A549 treated with CORT108297 at 1 μM for 4 hours (cell line): ENCODE data around the gene GPAT2. TPM values are rescaled to one million over a fixed set of nuclear protein-coding genes. Genes with fewer than 3 reads are reported as not detected.

Source experiments
- total RNA-seq: library from RNA; stranded (reverse); fragments of 200-300 nt; extraction: Qiagen RNA extraction; gene quantifications from 5 replicates; pipeline ENCODE4 v1.2.3, GENCODE V29; 2022

Gene GPAT2
- total RNA-seq: not detected in 5 replicates

DNA sequence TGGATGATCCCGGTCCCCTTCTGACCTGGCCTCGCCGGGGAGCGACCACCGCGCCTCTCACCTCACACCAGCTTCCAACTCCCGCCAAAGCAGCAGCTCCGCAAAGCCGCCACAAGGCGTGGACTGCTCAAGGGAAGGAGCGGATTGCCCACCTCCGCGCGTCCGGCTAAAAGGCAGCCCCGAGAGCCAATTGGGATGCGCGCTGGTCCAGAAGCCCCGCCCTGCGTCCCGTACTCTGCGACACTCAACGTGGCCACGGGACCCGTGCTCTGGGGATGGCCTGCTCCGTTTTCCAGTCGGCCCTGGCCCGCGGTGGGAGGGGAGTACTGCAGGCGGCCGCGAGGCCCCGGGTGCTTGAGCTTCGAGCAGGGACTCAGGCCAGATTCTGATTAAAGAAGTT is at the start of gene GPAT2:
Gene GPAT2, minus strand, starts transcription at position 125 of the 400 bp plus-strand sequence. CDS start 2,557 bp downstream, outside the sequence.

DNA sequence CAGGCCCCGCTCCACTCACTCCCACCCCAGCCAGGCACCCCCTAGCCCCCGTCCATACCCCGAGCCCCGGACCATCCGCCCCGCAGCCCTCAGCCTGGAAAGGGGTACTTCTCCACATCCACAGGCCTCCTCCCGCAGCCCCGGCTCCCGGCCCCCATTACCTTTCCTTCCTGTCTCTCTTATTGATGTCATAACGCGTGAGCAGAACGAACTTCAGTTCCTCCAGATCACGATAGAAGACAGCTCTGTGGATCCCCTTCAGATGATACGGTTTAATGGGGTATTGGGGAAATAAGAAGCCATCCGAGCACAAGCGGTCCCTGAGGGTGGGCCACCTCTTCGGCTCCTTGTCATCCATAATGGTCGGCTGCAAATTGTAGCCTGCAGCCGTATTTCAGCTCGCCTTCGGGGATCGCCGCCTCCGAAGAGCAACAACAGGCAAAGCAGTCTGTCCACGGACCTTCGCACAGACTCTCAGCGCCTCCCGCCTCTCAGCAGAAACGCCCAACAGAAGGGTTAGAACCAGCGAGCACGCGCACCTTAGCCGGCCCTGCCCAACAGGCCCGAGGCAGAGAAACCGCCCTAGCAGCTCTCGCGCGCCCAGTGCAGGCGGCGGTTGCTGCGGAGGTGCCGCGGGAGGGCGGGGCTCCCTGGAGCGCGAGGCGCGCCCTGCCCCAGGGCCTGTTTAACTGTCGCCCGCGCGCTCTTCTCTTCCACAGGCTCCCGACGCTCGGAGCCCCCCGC is 43.2 kb downstream of the GPAT2 start, which contains the start of gene ANKRD36C:
Gene ANKRD36C, minus strand, starts transcription at position 474 of the 744 bp plus-strand sequence. Its CDS starts 116 bp downstream, at position 358.

Other genes with a start within 250 kb of the GPAT2 start
- 2.5 to 5.4 TPM (median 5.1 TPM) in 5 replicates for gene ANKRD36C, start 43.1 kb downstream of the GPAT2 start, total RNA-seq
- gene ADRA2B, start 81.7 kb upstream of the GPAT2 start, total RNA-seq: 0.02 to 0.07 TPM (median 0.05 TPM) in 4 of 5 replicates, not detected in the other
- not detected in 5 replicates for gene ASTL, start 103.6 kb upstream of the GPAT2 start, total RNA-seq
- 0.22 to 0.56 TPM (median 0.44 TPM) in 5 replicates for gene DUSP2, start 110.5 kb upstream of the GPAT2 start, total RNA-seq
- gene STARD7, start 173.9 kb upstream of the GPAT2 start, total RNA-seq: 90.1 to 100 TPM (median 93.6 TPM) in 5 replicates
- gene TMEM127, start 231.1 kb upstream of the GPAT2 start, total RNA-seq: 37.8 to 51.2 TPM (median 46.6 TPM) in 5 replicates
- gene CIAO1, start 231.3 kb upstream of the GPAT2 start, total RNA-seq: 74.5 to 94.5 TPM (median 91.0 TPM) in 5 replicates